ENCODE results near the gene ATP8A2. TPM values are rescaled to one million over a fixed set of nuclear protein-coding genes. Genes with fewer than 3 reads are reported as not detected.

Gene ATP8A2
- total RNA-seq, 1 experiment from 2014 or later = 5.2 TPM

DNA sequence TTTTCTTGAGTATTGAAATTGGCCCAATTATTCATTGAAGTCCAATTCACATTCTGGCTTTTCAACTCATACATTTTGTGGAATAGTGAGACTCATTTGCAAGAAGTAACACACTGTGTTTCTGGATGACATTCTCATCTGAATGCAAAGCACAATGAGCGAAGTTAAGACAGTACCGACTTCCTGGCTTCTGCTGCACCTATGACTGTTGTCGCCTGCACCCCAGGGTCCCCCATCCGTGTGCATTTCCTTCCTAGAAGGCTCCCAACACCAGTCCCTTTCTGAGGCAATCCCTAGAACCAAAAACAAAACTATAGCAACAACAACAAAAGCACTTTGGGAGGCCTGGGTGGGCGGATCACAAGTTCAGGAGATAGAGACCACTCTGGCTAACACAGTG is 496.7 kb downstream of the ATP8A2 start:
- 0 out of 2 replicates have a peak, but pooled peaks cover 3% of the 10 kb centered on the region for H3K9me3 Mint-ChIP-seq
- H3K4me1 Mint-ChIP-seq = peaks cover 56% of the 10 kb centered on the region
- ATAC-seq = no peak
- H3K36me3 Mint-ChIP-seq = peaks cover 2% of the 10 kb centered on the region; the same call in 1 of the 2 replicates
- H3K4me3 Mint-ChIP-seq = no peak overlapping the region
- H3K27ac Mint-ChIP-seq = no peak overlapping the region
- POLR2A ChIA-PET = no interaction called here
- TF ChIP-seq GABPB1 (CRISPR knock-in tag; IDR thresholded peaks at IDR 0.05) (no peak), MYBL2 (CRISPR knock-in tag; IDR thresholded peaks at IDR 0.05) (no peak), PRDM15 (CRISPR knock-in tag; IDR thresholded peaks at IDR 0.05) (no peak), ZNF121 (CRISPR knock-in tag; IDR thresholded peaks at IDR 0.05) (no peak), ELF4 (CRISPR knock-in tag; IDR thresholded peaks at IDR 0.05; ENCODE audit: low read depth) (no peak), JUN (CRISPR knock-in tag; IDR thresholded peaks at IDR 0.05) (no peak), ATF2 (CRISPR knock-in tag; IDR thresholded peaks at IDR 0.05; ENCODE audit: borderline replicate concordance, low read depth) (no peak), ZNF232 (CRISPR knock-in tag; IDR thresholded peaks at IDR 0.05) (no peak), RORB (CRISPR knock-in tag; IDR thresholded peaks at IDR 0.05) (no peak), RELA (CRISPR knock-in tag; IDR thresholded peaks at IDR 0.05; ENCODE audit: borderline replicate concordance) (no peak), SMAD3 (CRISPR knock-in tag; IDR thresholded peaks at IDR 0.05; ENCODE audit: borderline replicate concordance) (no peak), ZNF512 (CRISPR knock-in tag; IDR thresholded peaks at IDR 0.05; ENCODE audit: borderline replicate concordance) (no peak), IRF1 (CRISPR knock-in tag; IDR thresholded peaks at IDR 0.05) (no peak), ATF3 (CRISPR knock-in tag; conservative IDR thresholded peaks at IDR 0.05) (no peak), USF2 (CRISPR knock-in tag; IDR thresholded peaks at IDR 0.05) (no peak), ZMAT4 (CRISPR knock-in tag; IDR thresholded peaks at IDR 0.05) (no peak), PRRX2 (CRISPR knock-in tag; IDR thresholded peaks at IDR 0.05) (no peak)
- TF ChIP-seq, protein P1, sequence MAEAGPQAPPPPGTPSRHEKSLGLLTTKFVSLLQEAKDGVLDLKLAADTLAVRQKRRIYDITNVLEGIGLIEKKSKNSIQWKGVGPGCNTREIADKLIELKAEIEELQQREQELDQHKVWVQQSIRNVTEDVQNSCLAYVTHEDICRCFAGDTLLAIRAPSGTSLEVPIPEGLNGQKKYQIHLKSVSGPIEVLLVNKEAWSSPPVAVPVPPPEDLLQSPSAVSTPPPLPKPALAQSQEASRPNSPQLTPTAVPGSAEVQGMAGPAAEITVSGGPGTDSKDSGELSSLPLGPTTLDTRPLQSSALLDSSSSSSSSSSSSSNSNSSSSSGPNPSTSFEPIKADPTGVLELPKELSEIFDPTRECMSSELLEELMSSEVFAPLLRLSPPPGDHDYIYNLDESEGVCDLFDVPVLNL (CRISPR knock-in tag; IDR thresholded peaks at IDR 0.05; ENCODE audit: borderline replicate concordance, low read depth) = no peak
- DNase-seq (ENCODE audit: low spot score) = no peak
- no peaks in the 10 kb centered on the region for H3K27me3 Mint-ChIP-seq (ENCODE audit: low read depth)
- CTCF ChIA-PET = no interaction called here

Measured in WTC11 (cell line).